AG08396 (cell line): ENCODE data around the gene EVI2B.
"Not testable (repeated sequence)": the region's sequence is repeated elsewhere in the genome, so short reads cannot be mapped to it uniquely, and the experiment has no call there.

ENCODE experiments used
- DNase-seq: peaks from one replicate; pipeline ENCODE4 v3.0.0; 2012; ENCODE audit warnings: low spot score, mixed read lengths

The EVI2B gene

DNA sequence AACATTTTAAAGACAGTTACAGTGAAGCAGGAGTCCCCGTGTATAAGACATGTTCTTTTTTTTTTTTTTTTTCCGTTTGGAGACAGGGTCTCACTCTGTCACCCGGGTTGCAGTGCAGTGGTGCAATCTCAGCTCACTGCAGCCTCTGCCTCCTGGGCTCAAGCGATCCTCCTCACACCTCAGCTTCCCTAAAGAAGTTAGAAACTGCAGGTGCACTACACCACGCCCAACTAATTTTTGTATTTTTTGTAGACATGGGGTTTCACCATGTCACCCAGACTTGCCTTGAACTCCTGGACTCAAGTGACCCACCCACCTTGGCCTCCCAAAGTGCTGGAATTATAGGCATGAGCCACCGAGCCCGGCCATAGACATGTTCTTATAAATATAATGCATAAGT lies 3.0 kb downstream of the EVI2B start:
- no peak for DNase-seq

GRCh38 chr17:31310260-31310659 lies 3.6 kb downstream of the EVI2B start:
- DNase-seq = no peak

- DNase-seq = no peak
These were observed 4.3 kb downstream of the EVI2B start for GRCh38 chr17:31309556-31309955.

GRCh38 chr17:31308372-31309334 lies 5.2 kb downstream of the EVI2B start:
- no peak for DNase-seq

DNA sequence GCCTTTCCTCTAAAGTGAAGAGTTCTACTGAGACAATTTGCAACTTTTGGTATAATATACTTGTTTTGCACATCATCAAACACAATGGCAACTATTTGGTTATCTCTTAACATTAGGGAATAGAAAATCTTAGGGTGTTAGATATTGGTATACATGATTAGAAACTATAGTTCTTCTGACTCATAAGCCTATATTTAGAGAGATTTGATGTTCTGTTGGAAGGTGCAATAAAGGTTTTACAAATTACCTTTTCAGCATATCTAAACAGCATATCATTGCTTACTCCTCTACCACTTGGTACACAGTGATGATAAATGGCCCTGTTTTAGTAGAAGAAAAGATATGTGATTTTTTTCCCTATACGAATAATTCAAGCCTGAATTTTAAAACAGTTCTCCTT lies 6.2 kb downstream of the EVI2B start:
- no peak for DNase-seq

GRCh38 chr17:31299624-31300023 lies 14.2 kb downstream of the EVI2B start:
- DNase-seq = no peak

- DNase-seq = no peak
These were observed 16.8 kb downstream of the EVI2B start, which contains the start of gene OMG for GRCh38 chr17:31297090-31297489. TSS of gene OMG (minus strand) at chr17:31297239. CDS start at chr17:31296331, 908 bp downstream.

GRCh38 chr17:31296142-31296541 lies 17.7 kb downstream of the EVI2B start:
- no peak for DNase-seq

DNA sequence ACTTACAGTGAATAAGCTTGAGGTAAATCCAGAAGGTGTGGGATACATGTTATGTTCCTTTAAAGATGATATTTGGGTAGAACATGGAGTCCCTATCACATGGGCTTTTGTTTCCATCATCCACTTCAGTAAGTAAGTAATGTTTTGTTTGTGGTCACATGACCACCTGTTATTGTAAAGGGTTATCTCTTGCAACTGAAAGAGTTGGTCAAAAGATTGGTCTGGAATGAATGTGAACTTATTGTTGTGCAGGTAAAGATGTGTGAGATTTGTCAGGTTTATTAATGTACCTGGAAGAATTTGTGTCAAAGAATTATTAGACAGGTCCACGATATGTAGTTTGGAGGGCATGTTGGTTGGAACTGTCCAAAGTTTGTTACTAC lies 18.4 kb downstream of the EVI2B start:
- DNase-seq = no peak

DNA sequence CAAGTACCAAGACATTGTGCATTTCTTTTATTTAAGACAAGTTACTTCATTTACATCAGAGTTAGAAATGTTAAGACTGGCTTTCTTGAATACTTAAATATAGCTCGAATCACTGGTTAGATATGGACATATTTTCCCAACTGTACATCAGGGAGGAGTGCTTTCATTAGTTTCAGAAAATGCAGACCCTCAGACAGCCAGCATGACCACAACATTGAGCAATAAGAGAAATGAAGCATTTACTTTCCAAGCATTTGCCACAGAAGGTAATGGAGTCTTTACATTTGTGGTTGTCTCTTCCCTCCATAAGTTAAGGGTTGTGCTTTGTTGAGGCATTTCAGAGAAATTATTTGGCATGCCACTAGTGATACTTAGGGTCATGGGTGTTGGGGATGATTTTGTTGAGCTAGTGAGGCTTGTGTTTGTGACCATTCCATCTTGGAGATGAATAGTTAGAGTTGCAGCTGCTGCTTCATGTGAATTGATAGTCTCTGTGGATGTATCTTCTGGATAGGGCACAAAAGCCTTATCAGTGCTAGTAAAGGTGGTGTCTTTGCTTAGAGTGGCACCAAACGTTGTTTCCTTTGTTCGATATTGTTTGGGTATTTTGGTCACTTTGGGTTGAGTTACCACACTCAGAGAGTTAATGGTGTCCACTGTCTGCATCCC lies 18.9 kb downstream of the EVI2B start:
- DNase-seq = no peak

DNA sequence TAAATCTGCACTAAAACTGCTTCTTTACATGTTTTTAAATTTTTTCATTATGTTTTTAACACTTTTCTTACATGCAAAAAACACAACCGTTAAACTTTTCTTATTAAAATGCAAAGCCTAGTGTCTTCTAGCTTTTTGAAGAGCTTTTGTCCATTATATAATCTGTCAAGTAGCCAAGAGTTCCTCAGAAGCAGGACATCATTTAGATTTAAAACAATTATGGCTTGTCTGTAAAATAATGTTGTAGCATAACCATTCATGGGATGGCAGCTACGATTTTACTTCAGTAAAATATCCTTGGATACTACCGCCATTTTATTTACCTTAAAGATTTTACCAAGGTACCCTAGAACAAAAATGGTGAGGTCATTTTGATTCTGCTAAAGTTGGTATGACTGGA lies 19.6 kb downstream of the EVI2B start:
- DNase-seq = no peak

DNA sequence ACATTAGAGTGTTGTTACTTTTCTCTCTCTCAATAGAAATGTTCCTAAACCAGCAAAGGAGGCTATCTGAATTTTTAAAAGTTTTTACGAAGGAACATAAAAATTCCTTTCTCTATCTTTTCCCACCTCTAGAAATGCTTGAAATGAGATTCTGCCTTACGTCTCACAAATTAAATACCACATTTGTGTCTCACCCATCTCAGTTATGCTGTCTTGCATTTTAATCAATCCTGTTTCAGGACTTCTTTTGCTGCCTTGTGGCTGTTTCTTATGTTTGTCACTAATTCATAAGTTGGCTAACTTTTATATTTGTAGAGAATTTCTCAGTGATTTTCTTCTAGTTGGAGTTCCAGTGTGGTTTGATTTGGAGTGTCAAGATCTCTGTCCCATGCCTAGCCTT lies 20.3 kb downstream of the EVI2B start:
- no peak for DNase-seq

- no peak for DNase-seq
These were observed 22.0 kb downstream of the EVI2B start for GRCh38 chr17:31291820-31292219.

DNA sequence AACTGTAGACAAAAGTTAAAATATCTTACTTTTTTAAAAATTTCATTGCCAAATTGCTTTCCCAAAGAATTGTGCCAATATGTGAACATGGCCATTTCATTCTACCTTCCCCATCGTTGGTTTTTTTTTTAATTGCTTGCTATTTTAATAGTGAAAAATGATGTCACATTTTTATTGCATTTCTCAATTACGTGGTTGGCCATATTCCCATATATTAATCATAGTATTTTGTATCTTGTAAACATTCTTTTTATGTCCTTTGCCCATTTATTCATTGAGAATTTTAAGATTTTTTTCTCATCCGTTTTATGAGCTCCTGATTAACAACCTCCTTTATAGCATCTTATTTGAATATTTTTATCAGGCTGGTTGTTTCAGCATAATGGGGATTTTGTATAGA lies 24.1 kb downstream of the EVI2B start:
- no peak for DNase-seq

DNA sequence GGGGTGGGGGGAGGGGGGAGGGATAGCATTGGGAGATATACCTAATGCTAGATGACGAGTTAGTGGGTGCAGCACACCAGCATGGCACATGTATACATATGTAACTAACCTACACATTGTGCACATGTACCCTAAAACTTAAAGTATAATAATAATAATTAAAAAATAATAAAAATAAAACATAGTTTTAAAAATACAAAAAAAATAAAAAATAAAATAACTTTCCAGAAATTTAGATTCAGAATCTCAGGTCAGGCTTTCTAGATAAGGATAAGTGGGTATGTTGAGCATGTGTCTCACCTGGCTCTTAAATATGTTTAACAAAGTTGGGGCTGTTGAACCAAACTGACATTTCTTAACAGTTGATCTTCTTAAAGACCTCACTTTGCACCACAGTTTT lies 25.9 kb downstream of the EVI2B start:
- DNase-seq = not testable (repeated sequence)

DNA sequence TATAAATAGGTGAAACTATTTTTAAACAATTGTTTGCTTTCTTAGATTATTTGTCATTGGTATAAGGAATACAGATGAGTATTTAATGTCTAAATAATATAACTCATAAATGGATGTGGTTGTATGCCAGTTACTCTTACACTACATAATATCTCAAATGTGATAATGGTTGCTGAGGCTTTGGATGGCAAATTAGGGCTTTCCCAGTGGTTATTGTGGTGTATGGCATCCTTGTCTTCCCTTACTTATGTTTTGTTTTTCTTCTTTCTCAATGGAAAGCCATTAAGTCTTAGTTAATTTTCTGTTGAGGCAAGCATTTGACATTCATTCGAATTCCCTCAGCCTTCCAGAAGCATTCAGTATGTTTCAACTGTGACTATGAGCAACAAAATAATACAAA lies 27.3 kb downstream of the EVI2B start:
- no peak for DNase-seq

DNA sequence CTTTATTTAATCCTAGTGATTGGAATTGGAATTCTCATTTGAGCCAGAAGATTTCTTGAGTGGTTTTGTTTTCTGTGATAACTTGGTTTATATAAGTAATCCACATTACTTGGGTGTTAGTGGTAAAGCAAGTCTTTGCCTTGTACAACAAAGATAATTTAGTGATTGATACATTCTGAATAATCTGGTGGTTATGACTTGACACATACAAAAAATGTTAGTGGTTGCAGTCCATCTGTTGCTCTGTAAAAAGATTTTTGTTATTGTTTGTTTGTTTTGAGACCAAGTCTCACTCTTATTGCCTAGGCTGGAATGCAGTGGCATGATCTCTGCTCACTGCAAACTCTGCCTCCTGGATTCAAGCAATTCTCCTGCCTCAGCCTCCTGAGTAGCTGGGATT lies 30.0 kb downstream of the EVI2B start:
- no peak for DNase-seq

DNA sequence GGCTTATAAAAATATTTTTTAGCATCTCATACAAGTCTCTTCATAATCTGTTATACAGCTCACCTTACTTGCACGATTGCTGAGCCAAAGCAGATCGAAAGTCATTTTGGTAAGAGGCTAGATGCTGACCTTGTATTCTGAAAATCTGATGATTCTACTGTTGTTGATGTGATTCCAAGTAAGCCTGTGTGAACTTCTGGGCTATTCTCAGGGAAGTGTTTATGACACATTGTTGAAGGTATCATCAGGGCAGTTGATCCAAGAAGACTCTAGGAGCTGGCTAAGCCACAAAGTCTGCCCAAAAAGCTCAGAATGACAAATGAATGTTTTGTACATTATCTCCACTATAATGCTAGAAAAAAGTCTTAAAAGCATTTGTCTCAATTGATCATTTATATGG lies 32.8 kb downstream of the EVI2B start:
- no peak for DNase-seq

- no peak for DNase-seq
These were observed 34.5 kb downstream of the EVI2B start for GRCh38 chr17:31279401-31279800.

DNA sequence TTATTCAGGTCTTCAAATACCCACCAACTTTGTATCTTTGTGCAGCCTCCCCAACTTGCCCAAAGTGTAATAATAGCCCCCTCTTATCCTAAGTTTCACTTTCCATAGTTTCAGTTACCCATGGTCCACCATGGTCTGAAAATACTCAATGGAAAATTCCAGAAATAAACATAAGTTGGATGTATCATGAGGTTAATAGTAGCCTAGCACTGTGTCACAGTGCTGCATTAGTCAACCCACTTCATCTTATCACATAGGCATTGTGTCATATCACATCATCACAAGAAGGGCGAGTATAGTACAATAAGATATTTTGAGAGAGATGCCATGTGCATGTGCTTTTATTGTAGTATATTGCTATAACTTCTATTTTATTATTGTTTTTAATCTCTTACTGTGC lies 38.7 kb downstream of the EVI2B start:
- DNase-seq = no peak

- peak; percentile 6 for DNase-seq
These were observed 39.6 kb downstream of the EVI2B start for GRCh38 chr17:31274252-31274651.

- DNase-seq = no peak
These were observed 40.3 kb downstream of the EVI2B start for GRCh38 chr17:31273516-31273915.

DNA sequence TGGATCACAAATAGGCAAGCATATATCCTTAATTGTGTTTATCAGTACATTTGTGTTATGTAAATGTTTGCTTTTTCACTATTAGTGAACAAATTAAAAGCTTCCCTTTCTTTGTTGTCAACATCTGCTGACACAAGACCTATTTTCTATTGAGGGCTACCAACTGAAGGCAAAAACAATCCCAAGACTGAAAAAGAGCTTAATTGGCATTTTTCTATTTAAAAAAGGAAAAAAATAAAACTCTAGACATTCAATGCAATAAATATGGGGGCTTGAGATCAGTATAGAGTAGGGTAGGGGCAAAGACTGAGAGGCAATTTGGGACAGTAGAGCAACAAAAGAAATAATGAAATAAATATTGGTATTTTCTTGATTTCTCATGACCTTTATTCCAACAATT lies 41.1 kb downstream of the EVI2B start:
- DNase-seq = no peak
